Measurements from ENCODE around the gene MMD2.
"Not testable (repeated sequence)": the region's sequence is repeated elsewhere in the genome, so short reads cannot be mapped to it uniquely, and the experiment has no call there.

The MMD2 gene

GRCh38 chr7:4958477-4959301, at the start of gene MMD2:
TSS of gene MMD2 (minus strand) at chr7:4959187. CDS start at chr7:4959017, 170 bp downstream.
- no peak for DNase-seq

- no peak for DNase-seq
Observed at GRCh38 chr7:5005066-5005465, 46.1 kb upstream of the MMD2 start.

GRCh38 chr7:5001911-5002310, 42.9 kb upstream of the MMD2 start:
- DNase-seq: no peak

- no peak for DNase-seq
Observed at GRCh38 chr7:5001003-5001402, 42.0 kb upstream of the MMD2 start.

GRCh38 chr7:4999369-4999950, 40.5 kb upstream of the MMD2 start:
- DNase-seq: no peak

GRCh38 chr7:4998910-4999309, 39.9 kb upstream of the MMD2 start:
- DNase-seq: no peak

- no peak for DNase-seq
Observed at GRCh38 chr7:4998244-4998643, 39.3 kb upstream of the MMD2 start.

GRCh38 chr7:4996696-4997222, 37.8 kb upstream of the MMD2 start:
- no peak for DNase-seq

- no peak for DNase-seq
Observed at GRCh38 chr7:4995429-4995969, 36.5 kb upstream of the MMD2 start.

GRCh38 chr7:4993471-4993870, 34.5 kb upstream of the MMD2 start:
- no peak for DNase-seq

- DNase-seq: not testable (repeated sequence)
Observed at GRCh38 chr7:4982741-4983140, 23.8 kb upstream of the MMD2 start.

- DNase-seq: not testable (repeated sequence)
Observed at GRCh38 chr7:4981295-4981890, 22.4 kb upstream of the MMD2 start.

GRCh38 chr7:4975626-4976025, 16.6 kb upstream of the MMD2 start:
- not testable (repeated sequence) for DNase-seq

GRCh38 chr7:4973728-4974198, 14.8 kb upstream of the MMD2 start:
- peak; percentile 83 for DNase-seq

- DNase-seq: not testable (repeated sequence)
Observed at GRCh38 chr7:4972446-4972845, 13.5 kb upstream of the MMD2 start.

- no peak for DNase-seq
Observed at GRCh38 chr7:4965295-4966022, 6.5 kb upstream of the MMD2 start.

GRCh38 chr7:4964506-4964905, 5.5 kb upstream of the MMD2 start:
- no peak for DNase-seq

GRCh38 chr7:4962872-4963775, 4.1 kb upstream of the MMD2 start:
- DNase-seq: no peak

- no peak for DNase-seq
Observed at GRCh38 chr7:4960363-4960762, 1.4 kb upstream of the MMD2 start.

- DNase-seq: no peak
Observed at GRCh38 chr7:4959893-4960292, 906 bp upstream of the MMD2 start.

- no peak for DNase-seq
Observed at GRCh38 chr7:4959306-4959705, 319 bp upstream of the MMD2 start.

Data from NCI-H748 treated with DMSO at 0.1 percent for 48 hours (cell line).